ENCODE data around the gene PMPCA.

The PMPCA gene, protein sequence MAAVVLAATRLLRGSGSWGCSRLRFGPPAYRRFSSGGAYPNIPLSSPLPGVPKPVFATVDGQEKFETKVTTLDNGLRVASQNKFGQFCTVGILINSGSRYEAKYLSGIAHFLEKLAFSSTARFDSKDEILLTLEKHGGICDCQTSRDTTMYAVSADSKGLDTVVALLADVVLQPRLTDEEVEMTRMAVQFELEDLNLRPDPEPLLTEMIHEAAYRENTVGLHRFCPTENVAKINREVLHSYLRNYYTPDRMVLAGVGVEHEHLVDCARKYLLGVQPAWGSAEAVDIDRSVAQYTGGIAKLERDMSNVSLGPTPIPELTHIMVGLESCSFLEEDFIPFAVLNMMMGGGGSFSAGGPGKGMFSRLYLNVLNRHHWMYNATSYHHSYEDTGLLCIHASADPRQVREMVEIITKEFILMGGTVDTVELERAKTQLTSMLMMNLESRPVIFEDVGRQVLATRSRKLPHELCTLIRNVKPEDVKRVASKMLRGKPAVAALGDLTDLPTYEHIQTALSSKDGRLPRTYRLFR

DNA sequence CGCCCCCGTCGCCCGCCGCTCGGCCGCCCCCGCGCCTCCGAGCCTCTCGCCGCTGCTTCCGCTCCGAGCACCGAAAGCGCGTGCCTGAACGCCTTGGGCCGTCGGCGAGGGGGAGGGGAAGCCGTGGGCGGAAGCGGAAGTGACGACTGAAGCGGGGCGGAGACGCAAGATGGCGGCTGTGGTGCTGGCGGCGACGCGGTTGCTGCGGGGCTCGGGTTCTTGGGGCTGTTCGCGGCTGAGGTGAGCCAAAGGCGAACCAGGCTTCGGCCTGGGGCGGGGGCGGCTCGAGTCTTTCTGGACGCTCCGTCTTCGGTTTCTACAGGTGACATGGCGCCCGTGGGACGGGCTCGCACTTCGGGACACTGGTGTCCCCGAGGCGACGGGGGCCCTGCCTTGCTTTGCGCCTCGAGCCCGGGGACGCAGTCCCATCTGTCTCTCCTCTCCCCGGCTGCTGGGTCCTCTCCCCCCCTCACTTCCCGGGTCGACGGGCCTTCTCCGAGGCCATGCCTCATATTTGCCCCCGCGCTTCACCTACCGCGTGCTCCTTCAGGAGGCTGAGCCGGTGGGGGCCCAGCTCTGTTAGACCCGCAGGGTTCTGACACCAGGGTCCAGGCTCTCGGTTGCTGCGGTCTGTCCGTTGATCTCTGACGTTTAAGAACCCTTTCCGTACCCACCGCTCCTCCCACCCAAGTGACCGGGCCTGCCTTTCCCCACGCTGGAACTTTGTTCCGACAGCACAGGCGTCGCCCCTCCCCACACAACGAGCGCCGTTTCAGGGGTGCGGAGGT is at the start of gene PMPCA, which contains the start of gene ENTR1:
Gene PMPCA (plus strand): TSS at position 159 of the 788 bp plus-strand sequence. CDS start 11 bp downstream, at position 170.
Gene ENTR1 (minus strand): TSS at position 115 of the 788 bp plus-strand sequence. CDS start 217 bp downstream, outside the sequence.
- peak; percentile 99 for DNase-seq (ENCODE audit: low spot score)

DNA sequence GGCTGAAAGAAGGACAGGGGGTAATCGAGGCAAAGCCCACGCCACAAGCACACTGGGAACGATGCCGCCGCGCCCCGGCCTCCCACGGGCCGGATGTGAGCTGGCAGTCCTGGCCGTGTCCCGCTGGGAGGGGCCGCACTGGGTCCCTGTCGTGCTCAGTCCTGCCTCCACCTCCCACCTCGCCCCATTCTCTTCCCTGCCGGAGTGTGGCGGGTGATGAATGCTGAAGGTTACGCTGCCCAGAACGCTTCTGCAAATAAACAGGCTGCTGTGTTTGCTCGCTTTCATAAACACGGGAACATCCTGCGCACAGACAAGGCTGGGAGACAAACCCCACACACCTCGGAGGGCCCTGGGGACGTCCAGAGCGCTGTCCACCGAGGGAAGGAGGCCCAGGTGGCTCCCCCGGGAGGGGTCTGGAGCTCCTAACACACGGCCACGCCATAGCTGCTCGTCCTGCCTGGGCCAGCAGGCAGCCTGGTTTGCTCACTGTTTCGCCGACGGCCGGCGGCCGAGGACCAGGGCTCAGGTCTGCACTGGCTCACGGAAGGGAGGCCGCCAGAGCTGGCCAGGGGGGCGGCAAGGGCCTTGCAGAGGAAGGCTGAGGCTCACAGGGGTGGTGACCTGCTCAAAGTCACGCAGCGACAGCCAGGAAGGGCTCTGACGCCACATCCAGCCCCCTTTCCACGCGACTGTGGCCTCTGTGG is 49.3 kb upstream of the PMPCA start:
- in situ Hi-C loops (cut with MboI; ENCODE audit: low pct_unique_long_range_greater_than_20kb, low sequenced_read_pairs, unreplicated experiment) = no loop called here
- TF ChIP-seq, protein P1, sequence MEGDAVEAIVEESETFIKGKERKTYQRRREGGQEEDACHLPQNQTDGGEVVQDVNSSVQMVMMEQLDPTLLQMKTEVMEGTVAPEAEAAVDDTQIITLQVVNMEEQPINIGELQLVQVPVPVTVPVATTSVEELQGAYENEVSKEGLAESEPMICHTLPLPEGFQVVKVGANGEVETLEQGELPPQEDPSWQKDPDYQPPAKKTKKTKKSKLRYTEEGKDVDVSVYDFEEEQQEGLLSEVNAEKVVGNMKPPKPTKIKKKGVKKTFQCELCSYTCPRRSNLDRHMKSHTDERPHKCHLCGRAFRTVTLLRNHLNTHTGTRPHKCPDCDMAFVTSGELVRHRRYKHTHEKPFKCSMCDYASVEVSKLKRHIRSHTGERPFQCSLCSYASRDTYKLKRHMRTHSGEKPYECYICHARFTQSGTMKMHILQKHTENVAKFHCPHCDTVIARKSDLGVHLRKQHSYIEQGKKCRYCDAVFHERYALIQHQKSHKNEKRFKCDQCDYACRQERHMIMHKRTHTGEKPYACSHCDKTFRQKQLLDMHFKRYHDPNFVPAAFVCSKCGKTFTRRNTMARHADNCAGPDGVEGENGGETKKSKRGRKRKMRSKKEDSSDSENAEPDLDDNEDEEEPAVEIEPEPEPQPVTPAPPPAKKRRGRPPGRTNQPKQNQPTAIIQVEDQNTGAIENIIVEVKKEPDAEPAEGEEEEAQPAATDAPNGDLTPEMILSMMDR (IDR thresholded peaks at IDR 0.05; ENCODE audit: extremely low read depth, insufficient read depth, missing control alignments) = no peak
- no peak for DNase-seq (ENCODE audit: low spot score)

More for the DNA sequence above, at the start of gene PMPCA, which contains the start of gene ENTR1:
- in situ Hi-C loops (cut with MboI; ENCODE audit: low pct_unique_long_range_greater_than_20kb, low sequenced_read_pairs, unreplicated experiment) = no loop called here
- TF ChIP-seq, protein P1 (IDR thresholded peaks at IDR 0.05; ENCODE audit: extremely low read depth, insufficient read depth, missing control alignments) = no peak

DNA sequence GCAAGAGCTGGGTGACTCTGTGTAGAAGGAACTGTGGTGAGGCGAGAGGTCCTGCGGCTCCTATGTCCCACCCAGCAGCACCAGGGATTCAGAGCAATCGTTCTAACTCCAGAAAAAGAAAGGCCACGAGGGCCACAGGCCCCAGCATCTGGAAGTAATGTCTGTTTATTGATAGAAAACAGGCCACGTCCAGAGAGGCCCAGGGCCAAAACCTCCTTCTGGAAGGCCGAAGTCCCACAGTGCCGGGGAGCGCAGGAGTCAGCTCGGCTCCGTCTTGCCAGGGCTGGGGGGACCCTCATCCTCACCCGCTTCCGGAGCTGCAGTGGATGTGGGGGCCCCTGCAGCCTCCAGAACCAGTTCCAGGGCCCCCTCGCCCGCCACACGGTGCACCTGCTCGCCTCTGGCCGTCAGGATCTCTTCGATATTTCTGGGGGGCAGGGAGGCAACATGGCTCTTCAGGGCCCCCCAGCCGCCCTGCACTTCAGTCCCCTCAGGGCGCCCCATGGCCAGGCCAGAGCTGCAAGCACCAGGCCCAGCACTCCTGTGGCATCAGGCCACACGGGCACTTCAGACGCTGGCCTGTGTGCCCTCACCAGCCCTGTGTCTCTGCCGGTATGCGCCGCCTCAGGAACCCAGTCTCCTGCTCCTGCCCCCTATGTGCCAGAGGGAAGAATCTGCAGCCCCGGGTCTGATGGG is 48.6 kb upstream of the PMPCA start:
- in situ Hi-C loops (cut with MboI; ENCODE audit: low pct_unique_long_range_greater_than_20kb, low sequenced_read_pairs, unreplicated experiment) = no loop called here
- DNase-seq (ENCODE audit: low spot score) = no peak
- TF ChIP-seq, protein P1 (IDR thresholded peaks at IDR 0.05; ENCODE audit: extremely low read depth, insufficient read depth, missing control alignments) = no peak

DNA sequence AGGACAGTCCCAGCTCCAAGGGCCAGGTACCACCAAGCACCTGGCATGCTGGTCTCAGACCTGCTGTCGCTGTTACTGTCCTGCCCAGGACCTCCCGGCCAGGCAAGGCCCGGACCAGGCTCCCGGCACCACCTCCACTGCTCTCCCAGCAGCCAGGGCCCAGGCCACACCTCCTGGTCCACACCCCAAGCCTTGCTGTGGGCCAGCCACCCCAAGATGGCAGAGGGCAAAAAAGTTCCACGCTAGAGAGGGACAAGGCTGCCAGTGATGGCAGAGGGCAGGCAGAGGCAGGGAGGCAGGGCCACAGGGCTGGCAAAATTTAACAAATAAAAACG is 48.0 kb upstream of the PMPCA start:
- no peak for DNase-seq (ENCODE audit: low spot score)
- in situ Hi-C loops (cut with MboI; ENCODE audit: low pct_unique_long_range_greater_than_20kb, low sequenced_read_pairs, unreplicated experiment) = no loop called here
- TF ChIP-seq, protein P1 (IDR thresholded peaks at IDR 0.05; ENCODE audit: extremely low read depth, insufficient read depth, missing control alignments) = no peak

DNA sequence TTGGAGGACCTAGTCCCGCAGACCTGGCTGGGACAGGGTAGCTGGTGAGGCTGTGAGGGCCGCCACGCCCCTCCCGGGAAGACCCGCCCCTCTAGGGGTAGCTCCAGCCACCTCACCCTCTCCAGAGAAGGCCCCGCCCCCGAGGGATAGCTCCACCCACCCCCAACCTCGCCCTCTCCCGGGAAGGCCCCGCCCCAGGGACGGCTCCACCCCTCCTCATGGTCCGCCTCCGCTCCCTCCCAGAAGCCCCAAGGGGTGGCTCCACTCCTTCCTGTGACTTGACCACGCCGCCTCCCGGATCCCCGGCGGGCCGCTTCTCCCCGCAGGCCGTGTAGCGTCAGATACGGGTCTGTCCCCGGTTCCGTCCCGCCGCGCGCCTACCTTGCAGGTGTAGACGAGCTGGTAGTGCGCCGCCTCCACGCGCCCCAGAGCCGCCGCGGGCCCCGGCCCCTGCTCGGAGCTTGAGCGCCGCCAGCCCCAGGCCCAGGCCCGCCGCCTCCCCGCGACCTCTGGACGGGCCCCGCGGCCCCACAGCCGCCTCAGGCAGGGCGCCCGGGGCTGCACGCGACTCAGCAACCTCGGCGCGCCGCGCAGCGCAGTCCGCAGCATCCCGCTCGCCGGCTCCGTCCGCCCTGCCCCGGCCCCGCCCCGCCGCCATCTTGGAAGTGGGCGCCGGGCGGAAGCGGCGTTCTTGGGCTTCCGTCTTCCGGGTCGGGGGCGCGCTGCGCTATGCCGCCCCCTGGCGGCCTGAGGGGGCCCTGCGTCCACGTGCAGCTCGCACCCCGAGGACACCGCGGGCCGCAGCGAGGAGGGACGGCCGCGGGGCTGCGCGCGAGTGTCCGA is 47.1 kb upstream of the PMPCA start, which contains the start of gene DNLZ:
Gene DNLZ (minus strand): TSS at position 639 of the 843 bp plus-strand sequence. CDS start 30 bp downstream, at position 609.
- TF ChIP-seq, protein P1 (IDR thresholded peaks at IDR 0.05; ENCODE audit: extremely low read depth, insufficient read depth, missing control alignments) = peak; percentile 98
- DNase-seq (ENCODE audit: low spot score) = peak; percentile 100
- in situ Hi-C loops (cut with MboI; ENCODE audit: low pct_unique_long_range_greater_than_20kb, low sequenced_read_pairs, unreplicated experiment) = no loop called here
